Suppressor macrophage (primary cell): ENCODE measurements around the gene ANKRD13B.
A peak's percentile ranks its signal among the peaks of the same experiment; 100 is the strongest.

Experiments used
- DNase-seq, 4 experiments: peaks; one replicate each; pipeline ENCODE4 v3.0.0-alpha.2; 2020 to 2022

ANKRD13B gene

DNA sequence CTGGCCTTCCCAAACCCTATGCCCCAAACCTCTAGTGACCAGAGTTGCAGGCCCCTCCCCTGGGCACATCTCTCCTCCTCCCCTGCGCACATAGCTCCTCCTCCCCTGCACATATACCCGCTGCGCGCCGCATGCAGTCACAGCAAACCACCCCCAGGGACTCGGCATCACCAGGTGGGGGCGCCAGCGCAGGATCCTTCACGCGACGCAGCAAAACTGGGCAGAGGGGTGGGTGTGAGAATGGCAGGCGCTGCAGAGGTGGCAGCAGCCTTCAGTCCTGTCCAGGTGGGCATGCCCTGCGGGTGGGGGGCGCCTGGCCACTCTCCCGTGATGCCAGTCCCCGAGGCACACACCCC is 24.2 kb downstream of the ANKRD13B start:
- peak; percentile 80 to 91 (median 87) for DNase-seq

- DNase-seq: peak; percentile 89 to 95 (median 92)
Observed at GRCh38 chr17:29617481-29618271, 24.7 kb downstream of the ANKRD13B start.

- DNase-seq: no peak
Observed at GRCh38 chr17:29618272-29619065, 25.5 kb downstream of the ANKRD13B start.

DNA sequence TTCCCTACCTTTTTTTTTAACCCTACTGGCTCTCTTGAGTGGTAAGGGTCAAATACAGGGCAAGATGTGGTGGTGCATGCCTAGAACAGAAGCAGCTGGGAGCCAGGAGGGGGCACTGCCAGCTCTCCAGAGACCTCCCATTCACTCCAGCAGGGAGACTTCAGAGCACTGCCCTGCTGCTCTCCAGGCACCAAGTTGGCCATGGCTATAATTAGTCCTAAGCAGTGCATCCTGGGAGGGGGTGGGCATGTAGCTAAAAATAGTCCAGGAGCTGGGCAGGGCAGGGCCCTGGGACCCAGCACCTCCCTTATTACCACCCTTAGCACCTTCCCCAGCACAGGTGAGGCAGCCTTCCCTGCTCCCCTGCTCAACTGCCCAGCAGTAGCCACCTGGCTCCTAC is 26.3 kb downstream of the ANKRD13B start:
- DNase-seq: peak in 3 of 4 experiments; percentile 32 to 45 (median 32)

- DNase-seq: no peak
Observed at GRCh38 chr17:29620271-29620670, 27.3 kb downstream of the ANKRD13B start.

GRCh38 chr17:29620779-29621500 is 28.0 kb downstream of the ANKRD13B start:
- no peak for DNase-seq

DNA sequence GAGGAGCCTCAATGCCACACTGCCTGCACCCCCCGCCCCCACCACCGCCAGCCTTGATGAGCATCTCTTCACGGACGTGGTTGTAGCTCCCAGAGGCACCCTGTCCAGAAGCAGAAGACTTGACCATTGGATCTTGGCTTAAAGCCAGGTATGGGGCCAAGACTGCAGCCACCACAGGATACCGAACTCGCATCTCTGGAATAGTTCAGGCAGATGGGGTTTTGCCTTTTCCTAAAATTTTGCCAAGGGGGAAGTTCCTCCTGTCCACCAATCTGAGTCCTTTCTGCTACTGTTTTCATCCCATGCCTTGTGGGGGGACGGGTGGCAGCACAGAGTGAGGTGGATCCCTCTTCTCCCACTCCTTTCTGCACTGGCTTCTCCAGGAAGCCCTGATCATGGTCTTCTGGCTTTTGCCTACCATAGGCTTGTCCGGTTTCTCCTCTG is 28.8 kb downstream of the ANKRD13B start:
- no peak for DNase-seq

DNA sequence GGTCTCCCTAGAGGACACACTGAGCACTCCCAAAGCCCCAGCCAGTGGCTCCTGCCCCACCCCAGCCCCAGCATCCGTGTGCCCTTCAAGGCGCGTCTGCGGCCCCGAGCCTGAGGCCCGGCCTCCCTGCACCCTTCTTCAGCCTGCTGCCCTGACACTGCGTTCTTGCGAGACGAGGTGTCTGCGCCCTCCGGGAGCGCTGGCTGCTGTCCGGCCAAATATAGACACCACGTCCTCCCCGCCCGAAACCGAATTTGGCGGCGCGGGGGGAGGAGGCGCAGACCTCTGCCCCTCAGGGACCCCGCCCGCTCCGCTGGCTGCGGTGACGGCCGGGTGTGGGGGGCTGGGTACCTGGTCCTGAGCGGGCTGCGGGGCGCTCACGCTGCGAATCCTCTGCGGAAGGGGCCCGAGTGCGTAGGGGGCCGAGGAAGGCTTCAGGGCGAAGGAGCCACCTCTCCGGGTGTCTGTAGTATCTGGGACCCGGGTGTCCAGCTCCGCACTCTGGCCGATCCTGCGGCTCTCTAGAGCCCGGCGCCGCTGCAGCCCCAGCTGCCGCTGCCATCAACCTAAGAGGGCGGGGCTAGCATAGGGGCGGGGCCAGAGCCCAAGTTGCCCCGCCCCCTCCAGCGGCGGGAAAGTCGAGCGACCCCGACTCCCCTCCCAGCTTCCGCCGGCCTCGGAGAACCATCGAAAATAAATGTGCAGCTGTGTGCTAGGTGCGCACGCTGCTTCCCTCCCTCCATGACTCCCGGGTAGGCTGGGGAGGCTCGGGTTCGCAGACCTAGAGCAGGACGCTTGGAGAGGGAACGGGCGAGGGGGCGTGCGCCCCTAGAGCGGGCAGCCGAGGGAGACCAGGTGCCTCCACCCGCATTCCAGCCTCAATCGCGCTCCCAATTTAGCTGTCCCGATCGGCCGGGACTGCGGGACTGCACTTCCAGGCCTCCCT is 29.7 kb downstream of the ANKRD13B start, which contains the start of gene CORO6:
CORO6 (minus strand) TSS at position 576 of the 946 bp plus-strand sequence. CDS start 1,491 bp downstream, outside the sequence.
- peak; percentile 42 to 71 (median 56) for DNase-seq

GRCh38 chr17:29623283-29623647 is 30.3 kb downstream of the ANKRD13B start:
- no peak for DNase-seq

- DNase-seq: no peak
Observed at GRCh38 chr17:29624586-29624985, 31.7 kb downstream of the ANKRD13B start.

DNA sequence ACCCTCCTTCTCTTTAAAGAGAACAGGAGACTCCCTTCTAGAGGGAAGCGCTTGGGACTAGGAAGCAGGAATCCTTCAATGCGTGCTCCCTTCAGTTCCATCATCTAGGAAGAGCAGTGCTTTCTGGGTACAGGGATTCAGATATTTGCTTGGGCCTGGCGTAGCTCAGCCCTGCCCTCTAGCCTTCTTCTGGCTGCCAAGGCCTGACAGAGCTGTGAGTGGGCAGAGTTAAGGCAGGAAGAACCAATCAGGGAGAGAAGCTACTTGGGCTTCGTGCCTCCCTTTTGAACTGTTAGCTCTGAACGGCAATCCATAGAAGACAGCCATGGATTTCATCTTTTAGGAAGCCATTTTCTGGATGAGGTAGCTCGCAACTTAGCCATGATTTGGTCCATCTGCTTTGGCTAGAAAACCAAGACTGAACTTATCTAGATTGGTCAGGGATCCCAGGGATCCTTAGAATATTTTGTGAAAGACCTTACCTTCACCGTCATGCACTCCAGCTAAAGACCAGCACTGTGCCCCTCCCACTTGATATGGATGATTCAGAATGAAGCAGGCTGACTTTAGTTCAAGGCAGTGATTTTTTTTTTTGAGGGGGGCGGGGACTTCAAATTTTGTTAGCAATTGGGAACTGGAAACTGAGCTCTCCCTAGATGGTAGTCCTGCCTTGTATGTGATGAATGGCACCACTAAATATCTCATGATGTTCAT is 32.3 kb downstream of the ANKRD13B start:
- DNase-seq: no peak

- DNase-seq: no peak
Observed at GRCh38 chr17:29627951-29628350, 35.0 kb downstream of the ANKRD13B start.

- DNase-seq: no peak
Observed at GRCh38 chr17:29628644-29629043, 35.7 kb downstream of the ANKRD13B start.

DNA sequence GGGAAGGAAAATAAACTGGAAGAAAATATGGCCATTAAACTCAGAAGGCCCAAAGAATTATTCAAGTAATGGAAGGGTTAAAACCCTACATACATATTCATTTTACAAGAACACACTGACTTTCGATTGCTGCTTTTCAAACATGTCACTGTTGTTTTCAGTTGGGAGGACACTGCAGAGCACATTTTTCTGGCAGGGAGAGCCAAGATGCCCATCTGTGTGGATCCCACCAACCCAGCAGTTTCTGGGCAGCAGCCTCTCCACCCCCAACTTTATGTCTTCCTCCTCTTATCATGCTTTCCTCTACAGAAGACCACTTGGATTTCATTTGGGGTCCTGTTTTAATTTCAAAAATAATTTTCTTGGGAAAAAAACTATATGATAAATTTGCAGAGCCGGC is 36.9 kb downstream of the ANKRD13B start:
- DNase-seq: no peak

DNA sequence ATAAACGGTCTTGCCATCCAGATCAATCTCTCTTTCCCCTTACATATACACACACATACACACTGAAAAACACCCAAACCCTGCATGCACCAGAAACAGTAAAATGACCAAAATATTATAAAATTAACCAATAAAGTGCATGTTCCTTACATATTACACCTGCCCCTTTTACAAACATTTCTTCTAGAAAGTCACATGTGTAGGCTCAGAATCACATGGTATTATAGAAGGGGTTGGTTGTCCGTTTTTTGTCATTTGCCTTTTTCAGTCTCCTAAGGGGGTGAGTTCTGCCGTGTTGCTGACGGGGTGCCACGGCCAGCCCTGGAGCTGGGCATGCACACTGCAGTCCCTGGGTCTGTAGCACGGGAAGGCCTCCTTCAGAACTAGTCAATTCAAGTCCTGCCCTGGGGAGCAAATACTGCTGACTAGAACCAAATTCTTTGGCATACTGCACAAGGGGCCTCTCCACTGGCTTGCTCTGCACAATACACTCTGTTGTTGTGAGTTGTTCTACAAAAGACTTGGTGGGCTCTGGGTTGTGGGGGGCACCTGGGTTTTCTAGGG is 37.8 kb downstream of the ANKRD13B start:
- no peak for DNase-seq

GRCh38 chr17:29633886-29634285 is 41.0 kb downstream of the ANKRD13B start:
- no peak for DNase-seq

GRCh38 chr17:29640413-29640812 is 47.5 kb downstream of the ANKRD13B start:
- peak in 1 of 4 experiments; percentile 26 for DNase-seq

- peak; percentile 39 to 62 (median 48) for DNase-seq
Observed at GRCh38 chr17:29640981-29641642, 48.2 kb downstream of the ANKRD13B start.

- DNase-seq: no peak
Observed at GRCh38 chr17:29642171-29642611, 49.3 kb downstream of the ANKRD13B start.

DNA sequence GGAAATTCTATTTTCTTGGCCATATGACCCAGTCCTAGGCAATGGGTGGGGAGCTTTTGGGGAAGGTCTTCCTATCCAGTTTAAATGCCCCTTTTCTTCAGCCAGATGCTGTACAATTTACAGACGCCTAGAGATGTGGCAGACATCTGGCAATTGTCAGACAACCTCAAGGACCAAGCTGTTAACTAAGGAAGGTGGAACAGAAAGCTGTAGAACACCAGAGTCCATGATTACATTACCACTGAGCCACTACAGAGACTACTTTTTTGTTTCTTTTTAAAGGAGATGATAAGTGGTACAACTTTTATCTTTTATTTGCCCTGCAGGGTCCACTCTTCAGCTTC is 50.9 kb downstream of the ANKRD13B start:
- no peak for DNase-seq
